ENCODE results near the gene HAAO. TPM values are rescaled to one million over a fixed set of nuclear protein-coding genes. Genes with fewer than 3 reads are reported as not detected.

The HAAO gene
- total and polyA plus RNA-seq, 2 donors from 2014 or later, result 16.2 to 57.2 TPM

DNA sequence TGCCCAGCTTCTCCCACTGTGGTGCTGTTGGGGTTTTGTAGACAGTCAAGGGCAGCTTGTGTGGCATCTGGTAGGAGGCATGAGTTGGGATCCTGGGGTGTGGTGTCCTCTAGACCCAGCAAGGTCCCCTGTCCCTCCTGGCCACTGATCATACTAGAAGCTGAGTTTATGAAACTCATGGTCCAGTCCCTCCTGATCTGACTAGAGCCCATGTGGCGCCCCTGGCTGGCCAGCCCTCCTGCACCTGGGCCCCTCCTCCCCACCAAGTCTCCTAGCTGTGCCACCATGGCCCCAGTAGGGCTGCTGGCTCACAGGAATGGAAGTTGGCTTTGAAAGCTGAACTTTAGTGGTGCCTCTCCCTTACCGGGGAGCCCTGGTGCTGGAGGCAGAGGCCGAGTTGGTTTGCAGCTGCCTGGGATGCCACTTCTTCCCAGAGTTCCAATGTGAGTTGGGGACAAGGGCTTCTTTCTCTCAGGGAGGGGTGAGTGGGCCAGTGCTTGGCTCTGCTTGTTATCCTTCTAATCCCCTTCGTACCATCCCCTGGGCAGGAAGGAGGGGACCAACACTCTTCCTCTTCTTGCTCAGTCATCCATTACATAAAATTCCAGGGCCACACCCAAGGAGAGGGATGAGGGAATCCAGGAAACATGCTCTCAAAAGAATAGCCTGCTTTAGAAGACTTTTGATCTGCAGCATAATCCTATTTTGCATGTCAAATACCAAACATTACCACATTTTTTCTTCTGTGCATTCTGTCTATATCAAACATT, 37.5 kb upstream of the HAAO start:
- Histone ChIP-seq H3K9me3 (ENCODE audit: control insufficient read depth in 2 of 3, insufficient read depth in 1 of 3, low read length in 3 of 3) (no peaks in the 10 kb centered on the region), H3K9ac (ENCODE audit: low read length in 3 of 3) (no peak overlapping the region), H3K27me3 (ENCODE audit: control insufficient read depth, insufficient read depth, low read length) (no peaks in the 10 kb centered on the region), H3K36me3 (ENCODE audit: control insufficient read depth in 2 of 3, insufficient read depth in 3 of 3, low read length in 3 of 3) (no peaks in the 10 kb centered on the region), H3K27ac (ENCODE audit: low read depth in 2 of 2, low read length in 2 of 2) (no peak overlapping the region), H3K4me1 (ENCODE audit: control insufficient read depth in 2 of 3, insufficient read depth in 2 of 3, low read depth in 1 of 3, low read length in 3 of 3) (peaks cover 0 to 4% (median 3%) of the 10 kb centered on the region in 3 donors), H3K4me3 (ENCODE audit: low read length in 3 of 3) (no peak overlapping the region)
- intact Hi-C loops (cut with DNase I), result no loop called here
- TF ChIP-seq, protein P1, sequence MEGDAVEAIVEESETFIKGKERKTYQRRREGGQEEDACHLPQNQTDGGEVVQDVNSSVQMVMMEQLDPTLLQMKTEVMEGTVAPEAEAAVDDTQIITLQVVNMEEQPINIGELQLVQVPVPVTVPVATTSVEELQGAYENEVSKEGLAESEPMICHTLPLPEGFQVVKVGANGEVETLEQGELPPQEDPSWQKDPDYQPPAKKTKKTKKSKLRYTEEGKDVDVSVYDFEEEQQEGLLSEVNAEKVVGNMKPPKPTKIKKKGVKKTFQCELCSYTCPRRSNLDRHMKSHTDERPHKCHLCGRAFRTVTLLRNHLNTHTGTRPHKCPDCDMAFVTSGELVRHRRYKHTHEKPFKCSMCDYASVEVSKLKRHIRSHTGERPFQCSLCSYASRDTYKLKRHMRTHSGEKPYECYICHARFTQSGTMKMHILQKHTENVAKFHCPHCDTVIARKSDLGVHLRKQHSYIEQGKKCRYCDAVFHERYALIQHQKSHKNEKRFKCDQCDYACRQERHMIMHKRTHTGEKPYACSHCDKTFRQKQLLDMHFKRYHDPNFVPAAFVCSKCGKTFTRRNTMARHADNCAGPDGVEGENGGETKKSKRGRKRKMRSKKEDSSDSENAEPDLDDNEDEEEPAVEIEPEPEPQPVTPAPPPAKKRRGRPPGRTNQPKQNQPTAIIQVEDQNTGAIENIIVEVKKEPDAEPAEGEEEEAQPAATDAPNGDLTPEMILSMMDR (IDR thresholded peaks at IDR 0.05; ENCODE audit: borderline replicate concordance, extremely low read depth, insufficient read depth), result no peak
- DNase-seq, result peak in 1 of 5 donors; percentile 36
- FAIRE-seq, result no peak

DNA sequence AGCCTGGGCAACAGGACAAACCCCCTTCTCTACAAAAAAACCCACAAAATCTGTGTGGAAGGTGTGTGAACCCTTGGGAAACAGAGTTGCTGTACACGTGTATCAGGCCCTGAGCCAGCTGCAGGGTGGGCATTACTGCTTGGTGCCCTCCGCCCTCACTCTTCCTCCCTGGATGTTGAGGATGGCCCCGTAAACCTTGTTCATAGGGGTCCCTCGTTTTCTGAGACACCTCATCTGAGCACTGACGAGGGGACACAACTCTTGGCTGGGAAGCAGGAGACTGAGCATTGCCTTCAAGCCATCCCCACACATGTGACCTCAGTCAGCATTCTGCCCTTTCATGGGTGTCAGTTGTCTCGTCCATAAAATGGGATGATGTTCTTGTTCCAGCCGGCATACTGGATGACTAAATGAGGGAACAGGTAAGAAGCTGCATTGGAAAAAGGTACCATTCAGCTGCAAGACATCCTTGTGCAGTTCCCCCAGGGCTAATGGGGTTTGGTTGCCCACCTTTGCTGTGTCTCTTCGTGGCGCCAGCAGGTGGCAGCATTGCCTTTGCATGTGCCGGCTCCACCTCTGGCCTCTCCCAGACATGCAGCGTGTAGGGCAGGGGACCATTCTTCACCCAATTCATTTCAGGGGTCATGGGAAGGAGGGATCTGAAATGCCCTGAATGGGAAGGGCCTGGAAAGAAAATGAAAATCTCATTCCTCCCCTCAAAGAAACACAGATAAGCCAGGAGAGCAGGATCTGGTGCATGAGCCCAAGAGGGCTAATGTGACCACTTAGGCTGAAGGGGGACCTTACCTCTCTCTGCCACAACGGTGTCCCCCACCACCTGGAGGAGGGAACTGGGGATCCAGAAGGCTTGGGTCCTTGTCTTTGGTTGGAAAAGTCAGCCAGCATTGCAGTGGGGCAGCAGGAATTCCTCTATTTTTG, 36.4 kb upstream of the HAAO start:
- Histone ChIP-seq H3K36me3 (ENCODE audit: control insufficient read depth in 2 of 3, insufficient read depth in 3 of 3, low read length in 3 of 3) (no peaks in the 10 kb centered on the region), H3K9ac (ENCODE audit: low read length in 3 of 3) (no peak overlapping the region), H3K9me3 (ENCODE audit: control insufficient read depth in 2 of 3, insufficient read depth in 1 of 3, low read length in 3 of 3) (no peaks in the 10 kb centered on the region), H3K27ac (ENCODE audit: low read depth in 2 of 2, low read length in 2 of 2) (no peak overlapping the region), H3K4me1 (ENCODE audit: control insufficient read depth in 2 of 3, insufficient read depth in 2 of 3, low read depth in 1 of 3, low read length in 3 of 3) (peaks cover 0 to 4% (median 3%) of the 10 kb centered on the region in 3 donors), H3K4me3 (ENCODE audit: low read length in 3 of 3) (no peak overlapping the region), H3K27me3 (ENCODE audit: control insufficient read depth, insufficient read depth, low read length) (no peaks in the 10 kb centered on the region)
- DNase-seq (peak; percentile 83 to 91 (median 89)), FAIRE-seq (no peak)
- TF ChIP-seq, protein P1 (IDR thresholded peaks at IDR 0.05; ENCODE audit: borderline replicate concordance, extremely low read depth, insufficient read depth), result peak; percentile 89
- intact Hi-C loops (cut with DNase I), result no loop called here

DNA sequence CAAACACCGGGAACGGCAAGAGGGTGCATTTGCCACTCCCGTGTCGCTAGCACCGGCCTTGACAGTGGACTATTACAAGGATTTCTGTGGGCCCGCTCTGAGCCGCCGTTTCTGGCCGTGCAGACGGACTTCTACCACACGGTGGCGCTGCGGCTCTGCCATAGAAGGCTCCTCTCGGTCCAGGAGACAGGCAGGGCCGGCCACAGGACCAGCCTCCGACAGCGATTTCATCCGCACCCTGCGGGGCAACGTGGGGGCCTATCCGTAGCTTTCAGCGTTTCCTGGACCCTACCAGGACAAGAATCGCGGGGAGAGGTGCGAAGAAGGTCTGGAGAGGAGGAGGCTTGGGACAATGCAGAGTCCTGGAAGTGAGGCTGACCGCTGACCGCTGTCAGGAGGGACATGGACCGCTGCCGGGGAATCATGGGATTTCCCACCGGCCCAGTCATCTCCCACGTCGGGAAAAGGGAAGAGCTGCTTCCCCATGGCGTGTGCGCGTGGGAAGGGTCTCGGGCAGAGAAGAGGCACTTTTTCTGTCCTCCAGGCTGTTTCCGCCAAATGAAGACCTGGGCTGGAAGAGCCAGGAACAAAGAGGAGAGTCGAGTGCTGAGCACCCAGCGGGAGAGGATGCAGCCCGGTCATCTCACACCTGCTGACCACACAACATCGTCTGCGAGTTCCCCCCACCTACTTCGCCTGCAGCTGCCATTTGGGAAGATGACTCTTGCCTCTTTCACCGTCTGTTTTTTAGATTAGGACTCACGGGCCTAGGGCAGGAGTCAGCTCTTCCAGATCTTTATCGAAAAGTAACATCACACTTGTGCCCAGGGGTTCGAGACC, 35.5 kb upstream of the HAAO start:
- intact Hi-C loops (cut with DNase I), result no loop called here
- FAIRE-seq (no peak), DNase-seq (peak; percentile 90 to 96 (median 92))
- peak overlapping the region in 1 of 3 donors; percentile 44 for H3K9ac ChIP-seq (ENCODE audit: low read length in 3 of 3)
- H3K27ac ChIP-seq (ENCODE audit: low read depth in 2 of 2, low read length in 2 of 2), result no peak overlapping the region
- peaks cover 0 to 4% (median 3%) of the 10 kb centered on the region in 3 donors for H3K4me1 ChIP-seq (ENCODE audit: control insufficient read depth in 2 of 3, insufficient read depth in 2 of 3, low read depth in 1 of 3, low read length in 3 of 3)
- TF ChIP-seq, protein P1 (IDR thresholded peaks at IDR 0.05; ENCODE audit: borderline replicate concordance, extremely low read depth, insufficient read depth), result peak; percentile 99
- H3K9me3 ChIP-seq (ENCODE audit: control insufficient read depth in 2 of 3, insufficient read depth in 1 of 3, low read length in 3 of 3), result no peaks in the 10 kb centered on the region
- no peaks in the 10 kb centered on the region for H3K27me3 ChIP-seq (ENCODE audit: control insufficient read depth, insufficient read depth, low read length)
- no peaks in the 10 kb centered on the region for H3K36me3 ChIP-seq (ENCODE audit: control insufficient read depth in 2 of 3, insufficient read depth in 3 of 3, low read length in 3 of 3)
- peak overlapping the region; percentile 8 to 62 (median 21) for H3K4me3 ChIP-seq (ENCODE audit: low read length in 3 of 3)
